Common myeloid progenitor, CD34-positive (primary cell): ENCODE data around the gene TP53I13.

Experiments used
- CTCF ChIA-PET: fragments of 350-600 bp; sonication (Branson Sonifier 250); formaldehyde crosslinking; loops from one replicate; lab custom pipeline; 2021; ENCODE audit warnings: antibody characterized with exemption; lab: Charles Lee
- POLR2A ChIA-PET: fragments of 350-600 bp; sonication (Branson Sonifier 250); formaldehyde crosslinking; loops from one replicate; lab custom pipeline; 2021; ENCODE audit warnings: antibody characterized with exemption; lab: Charles Lee
- DNase-seq, 3 donors: peaks; one replicate each; pipeline versions ENCODE4 v3.0.0 to v3.0.0-alpha.2; 2013
- H3K27ac ChIP-seq, 2 experiments: 1 replicate in 1 of 2; 2 replicates in 1 of 2; pipeline ENCODE4 v1.7.0; 2013; ENCODE audit warnings: inconsistent platforms in 2 of 2, low read length in 2 of 2, mild to moderate bottlenecking in 2 of 2, low read depth in 1 of 2, moderate library complexity in 1 of 2; ENCODE audit not compliant: severe bottlenecking in 2 of 2, insufficient read depth in 1 of 2, poor library complexity in 1 of 2
- H3K27me3 ChIP-seq, 5 experiments: replicated peaks in 2 of 5; 1 replicate in 3 of 5; 2 replicates in 2 of 5; pipeline versions ENCODE4 v1.6.1 to v1.7.0; 2013; ENCODE audit warnings: low read length in 4 of 5, mild to moderate bottlenecking in 2 of 5, moderate library complexity in 2 of 5, inconsistent platforms in 1 of 5; ENCODE audit not compliant: insufficient read depth in 5 of 5, control insufficient read depth in 4 of 5
- H3K36me3 ChIP-seq, 4 experiments: 1 replicate in 2 of 4; 2 replicates in 2 of 4; pipeline versions ENCODE4 v1.6.1 to v1.7.0; 2013; ENCODE audit warnings: low read length in 3 of 4, control low read depth in 1 of 4, mild to moderate bottlenecking in 1 of 4; ENCODE audit not compliant: control insufficient read depth in 4 of 4, insufficient read depth in 4 of 4
- H3K4me1 ChIP-seq, 4 experiments: 1 replicate in 3 of 4; 2 replicates in 1 of 4; pipeline versions ENCODE4 v1.6.1 to v1.7.1; 2013; ENCODE audit warnings: low read length in 3 of 4, mild to moderate bottlenecking in 3 of 4, control low read depth in 1 of 4, inconsistent platforms in 1 of 4, moderate library complexity in 1 of 4; ENCODE audit not compliant: control insufficient read depth in 4 of 4, insufficient read depth in 4 of 4; ENCODE audit errors: control extremely low read depth in 1 of 4
- H3K4me3 ChIP-seq, 7 experiments: 1 replicate in 4 of 7; 2 replicates in 3 of 7; pipeline versions ENCODE4 v1.5.1 to v1.7.0; 2013; ENCODE audit warnings: mild to moderate bottlenecking in 7 of 7, low read length in 6 of 7, moderate library complexity in 6 of 7, inconsistent platforms in 2 of 7, low read depth in 2 of 7, control low read depth in 1 of 7; ENCODE audit not compliant: insufficient read depth in 4 of 7, control insufficient read depth in 1 of 7; ENCODE audit errors: extremely low read depth in 1 of 7
- H3K9me3 ChIP-seq, 5 experiments: 1 replicate in 4 of 5; 2 replicates in 1 of 5; pipeline versions ENCODE4 v1.6.1 to v1.7.1; 2013; ENCODE audit warnings: low read length in 4 of 5, mild to moderate bottlenecking in 2 of 5, inconsistent platforms in 1 of 5, low read depth in 1 of 5, moderate library complexity in 1 of 5; ENCODE audit not compliant: control insufficient read depth in 4 of 5, insufficient read depth in 2 of 5; ENCODE audit errors: control extremely low read depth in 1 of 5
- WGBS: methylation state at CpG from one replicate; pipeline ENCODE4 v1.1.5; 2013; ENCODE audit not compliant: insufficient coverage; 5-methylcytosine and 5-hydroxymethylcytosine counted together

The TP53I13 gene

DNA sequence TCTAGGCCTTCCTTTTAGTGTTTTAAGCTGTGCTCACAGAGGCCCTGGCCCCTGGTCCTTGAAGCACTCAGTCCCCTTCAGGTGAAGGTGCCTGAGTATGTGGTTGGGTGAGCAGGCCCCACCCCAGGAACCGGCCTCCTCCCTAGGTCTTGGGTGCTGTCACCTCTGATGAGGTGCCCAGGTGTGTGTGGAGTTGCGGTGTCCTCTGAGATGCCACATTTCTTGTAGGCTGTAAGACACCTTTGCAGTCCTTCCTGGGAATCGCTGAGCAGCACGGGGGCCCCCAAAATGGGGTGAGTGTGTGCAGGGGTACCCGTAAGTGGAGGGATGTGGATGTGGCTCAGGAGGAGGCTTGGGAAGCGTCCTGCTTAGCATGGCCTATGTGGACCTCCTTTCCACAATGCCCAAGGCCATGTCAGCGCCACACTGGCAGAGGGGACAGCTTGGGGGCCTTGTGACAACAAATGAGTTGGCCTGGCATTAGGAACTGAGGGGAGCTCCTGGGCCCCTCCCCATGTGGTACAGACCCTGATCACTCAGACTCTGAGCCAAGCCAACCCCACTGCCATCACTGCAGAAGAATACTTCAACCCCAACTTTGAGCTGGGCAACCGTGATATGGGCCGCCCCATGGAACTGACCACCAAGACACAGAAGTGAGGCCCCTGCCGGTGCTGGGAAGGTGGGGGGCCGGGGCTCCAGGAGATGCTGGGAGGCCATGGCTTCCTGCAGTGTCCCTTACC lies 43.0 kb downstream of the TP53I13 start:
- no peak overlapping the region for H3K4me3 ChIP-seq
- 94% methylated on average over 8 of the region's 11 CpGs for WGBS
- H3K27me3 ChIP-seq: peaks cover 0 to 13% (median 5%) of the 10 kb centered on the region in 5 experiments
- no peak overlapping the region for H3K27ac ChIP-seq
- H3K9me3 ChIP-seq: no peaks in the 10 kb centered on the region
- DNase-seq: no peak
- H3K36me3 ChIP-seq: peaks cover 0 to 7% (median 0%) of the 10 kb centered on the region in 4 experiments
- peaks cover 2 to 37% (median 37%) of the 10 kb centered on the region in 4 experiments for H3K4me1 ChIP-seq
- CTCF ChIA-PET: interaction anchor here (1.2 to 5.2 kb wide), 2 partner anchors 15 to 19 kb away, joined by 3 to 21 read pairs; partner anchors contain the start of gene ANKRD13B
- POLR2A ChIA-PET: interaction anchor here (1.8 kb wide), 1 partner anchor 14 kb away, joined by 4 read pairs; no protein-coding TSS in a partner anchor

DNA sequence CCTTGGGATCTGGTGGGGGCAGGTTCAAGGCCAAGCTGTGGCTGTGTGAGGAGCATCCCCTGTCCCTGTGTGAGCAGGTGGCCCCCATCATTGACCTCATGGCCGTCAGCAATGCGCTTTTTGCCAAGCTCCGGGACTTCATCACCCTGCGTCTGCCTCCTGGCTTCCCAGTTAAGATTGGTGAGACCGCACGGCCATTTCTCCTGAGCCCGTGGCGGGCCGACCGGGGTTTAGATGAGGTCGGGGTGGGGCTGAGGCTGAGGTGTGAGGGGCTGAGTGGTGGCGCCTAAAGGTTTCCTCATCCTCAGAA lies 43.5 kb downstream of the TP53I13 start:
- POLR2A ChIA-PET: interaction anchor here (0.7 to 1.8 kb wide), 2 partner anchors 14 to 18 kb away, joined by 4 read pairs; no protein-coding TSS in a partner anchor
- DNase-seq: no peak
- Histone ChIP-seq H3K27me3 (peaks cover 0 to 18% (median 7%) of the 10 kb centered on the region in 5 experiments), H3K36me3 (peaks cover 0 to 7% (median 0%) of the 10 kb centered on the region in 4 experiments), H3K9me3 (no peaks in the 10 kb centered on the region), H3K4me3 (no peak overlapping the region), H3K27ac (no peak overlapping the region), H3K4me1 (peaks cover 2 to 43% (median 42%) of the 10 kb centered on the region in 4 experiments)
- CTCF ChIA-PET: interaction anchor here (1.2 to 5.2 kb wide), 2 partner anchors 15 to 20 kb away, joined by 3 to 21 read pairs; partner anchors contain the start of gene ANKRD13B
- WGBS: 97% methylated on average over 8 of the region's 12 CpGs

DNA sequence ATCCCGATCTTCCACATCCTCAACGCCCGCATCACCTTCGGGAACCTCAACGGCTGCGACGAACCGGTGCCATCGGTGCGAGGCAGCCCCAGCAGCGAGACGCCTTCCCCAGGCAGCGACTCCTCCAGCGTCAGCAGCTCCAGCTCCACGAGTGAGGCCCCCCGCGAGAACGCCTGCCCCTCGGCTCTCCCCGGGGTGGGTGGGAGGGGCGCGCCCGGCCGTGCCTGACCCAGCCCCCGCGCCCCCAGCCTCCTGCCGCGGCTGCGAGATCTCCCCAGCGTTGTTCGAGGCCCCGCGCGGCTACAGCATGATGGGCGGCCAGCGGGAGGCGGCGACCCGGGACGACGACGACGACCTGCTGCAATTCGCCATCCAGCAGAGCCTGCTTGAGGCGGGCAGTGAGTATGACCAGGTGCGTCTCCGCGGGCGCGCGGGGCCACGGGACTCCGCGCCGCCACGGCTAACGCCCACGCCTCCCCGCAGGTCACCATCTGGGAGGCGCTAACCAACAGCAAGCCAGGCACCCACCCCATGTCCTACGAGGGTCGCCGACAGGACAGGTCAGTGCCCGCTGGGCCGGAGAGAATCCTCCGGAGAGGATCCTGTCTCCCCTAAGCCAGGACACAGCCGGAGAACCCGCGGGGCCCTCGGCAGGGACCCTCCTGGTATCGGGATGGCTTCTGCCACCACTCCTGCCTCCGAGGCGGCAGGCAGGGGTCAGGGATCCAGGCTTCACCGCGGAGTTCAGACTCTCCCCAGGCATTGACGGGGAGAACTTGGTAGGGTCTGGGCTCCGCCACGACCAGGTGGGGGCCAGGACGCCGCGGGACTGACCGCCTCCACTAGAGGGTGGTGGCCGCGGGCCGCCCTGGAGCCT lies 44.1 kb downstream of the TP53I13 start:
- ChIA-PET CTCF (interaction anchor here (0.6 to 7.8 kb wide), 6 partner anchors 12 to 151 kb away, joined by 3 to 179 read pairs (median 8); partner anchors contain the start of gene ANKRD13B), POLR2A (interaction anchor here (0.7 to 1.2 kb wide), 2 partner anchors 18 to 21 kb away, joined by 4 to 6 read pairs; no protein-coding TSS in a partner anchor)
- no peak for DNase-seq
- 45% methylated on average over 83 of the region's 85 CpGs for WGBS
- H3K4me1 ChIP-seq: peaks cover 2 to 49% (median 48%) of the 10 kb centered on the region in 4 experiments
- H3K36me3 ChIP-seq: peaks cover 0 to 7% (median 0%) of the 10 kb centered on the region in 4 experiments
- H3K27ac ChIP-seq: no peak overlapping the region
- peaks cover 0 to 21% (median 7%) of the 10 kb centered on the region in 5 experiments for H3K27me3 ChIP-seq
- H3K4me3 ChIP-seq: peak overlapping the region in 5 of 7 experiments; percentile 19 to 72 (median 48)
- H3K9me3 ChIP-seq: no peaks in the 10 kb centered on the region

DNA sequence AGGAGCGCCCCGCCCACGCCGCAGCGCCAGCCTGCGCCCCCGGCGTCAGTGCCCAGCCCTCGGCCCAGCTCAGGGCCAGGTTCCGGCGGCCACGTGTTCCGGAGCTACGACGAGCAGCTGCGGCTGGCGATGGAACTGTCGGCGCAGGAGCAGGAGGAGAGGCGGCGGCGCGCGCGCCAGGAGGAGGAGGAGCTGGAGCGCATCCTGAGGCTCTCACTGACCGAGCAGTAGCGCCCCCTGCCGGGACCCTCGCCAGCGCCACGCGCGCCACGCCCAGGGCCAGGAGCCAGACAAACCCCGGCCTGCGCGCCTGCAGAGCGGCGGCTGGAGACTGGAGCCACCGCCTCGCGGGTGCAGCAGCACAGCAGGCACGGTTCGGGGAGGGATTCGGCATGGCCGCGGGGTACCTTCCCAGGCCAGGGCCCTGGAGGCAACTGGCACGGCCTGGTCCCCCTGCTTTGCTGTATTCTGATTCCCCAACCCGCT lies 44.9 kb downstream of the TP53I13 start:
- peaks cover 2 to 56% (median 55%) of the 10 kb centered on the region in 4 experiments for H3K4me1 ChIP-seq
- under 1% methylated on average over 47 of the region's 50 CpGs for WGBS

DNA sequence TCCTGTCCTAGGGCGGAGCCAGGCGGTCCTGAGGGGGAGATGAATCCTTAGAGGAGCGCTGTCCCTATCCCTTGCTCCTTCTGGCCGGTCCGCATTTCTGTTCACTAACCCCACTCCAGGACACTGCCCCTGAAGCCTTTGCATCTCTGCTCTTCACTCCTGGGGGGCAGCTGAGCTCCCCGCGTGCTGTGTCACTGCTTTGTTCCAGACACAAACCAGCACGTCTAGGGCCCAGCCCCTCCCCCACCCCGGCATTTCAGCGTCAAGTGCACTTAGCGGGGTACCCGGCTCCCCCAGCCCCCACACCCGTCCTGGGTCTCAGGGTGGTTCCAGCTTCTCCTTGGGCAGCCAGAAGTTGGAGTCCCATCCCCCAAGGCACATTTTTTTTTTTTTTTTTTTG lies 45.4 kb downstream of the TP53I13 start:
- no peak for DNase-seq
- ChIA-PET CTCF (interaction anchor here (0.6 to 7.8 kb wide), 7 partner anchors 8 to 178 kb away, joined by 3 to 179 read pairs (median 11); partner anchors contain the start of gene ANKRD13B), POLR2A (interaction anchor here (0.6 to 1.2 kb wide), 2 partner anchors 22 to 717 kb away, joined by 3 to 6 read pairs; no protein-coding TSS in a partner anchor)
- Histone ChIP-seq H3K4me3 (peak overlapping the region in 5 of 7 experiments; percentile 25 to 72 (median 48)), H3K27ac (no peak overlapping the region), H3K4me1 (peaks cover 2 to 58% (median 56%) of the 10 kb centered on the region in 4 experiments), H3K36me3 (peaks cover 0 to 4% (median 0%) of the 10 kb centered on the region in 4 experiments), H3K9me3 (no peaks in the 10 kb centered on the region), H3K27me3 (peaks cover 0 to 25% (median 8%) of the 10 kb centered on the region in 5 experiments)
- WGBS: 17% methylated on average over 8 of the region's 13 CpGs

More for the DNA sequence above, 44.9 kb downstream of the TP53I13 start:
- no peak overlapping the region for H3K27ac ChIP-seq
- ChIA-PET POLR2A (interaction anchor here (0.6 to 1.2 kb wide), 2 partner anchors 22 to 716 kb away, joined by 3 to 6 read pairs; no protein-coding TSS in a partner anchor), CTCF (interaction anchor here (0.6 to 7.8 kb wide), 7 partner anchors 12 to 179 kb away, joined by 3 to 179 read pairs (median 5); partner anchors contain the start of gene ANKRD13B)
- peak overlapping the region in 6 of 7 experiments; percentile 23 to 72 (median 37) for H3K4me3 ChIP-seq
- peak; percentile 89 to 95 (median 94) for DNase-seq
- H3K36me3 ChIP-seq: peaks cover 0 to 7% (median 0%) of the 10 kb centered on the region in 4 experiments
- peaks cover 0 to 22% (median 7%) of the 10 kb centered on the region in 5 experiments for H3K27me3 ChIP-seq
- H3K9me3 ChIP-seq: no peaks in the 10 kb centered on the region
